ENCODE results near the gene IDUA.
"Not testable (repeated sequence)": the region's sequence is repeated elsewhere in the genome, so short reads cannot be mapped to it uniquely, and the experiment has no call there.

IDUA gene

GRCh38 chr4:986879-987623 lies at the start of gene IDUA:
TSS of gene IDUA (plus strand) at chr4:987044. CDS start at chr4:987085, 41 bp downstream.
- DNase-seq = no peak

DNA sequence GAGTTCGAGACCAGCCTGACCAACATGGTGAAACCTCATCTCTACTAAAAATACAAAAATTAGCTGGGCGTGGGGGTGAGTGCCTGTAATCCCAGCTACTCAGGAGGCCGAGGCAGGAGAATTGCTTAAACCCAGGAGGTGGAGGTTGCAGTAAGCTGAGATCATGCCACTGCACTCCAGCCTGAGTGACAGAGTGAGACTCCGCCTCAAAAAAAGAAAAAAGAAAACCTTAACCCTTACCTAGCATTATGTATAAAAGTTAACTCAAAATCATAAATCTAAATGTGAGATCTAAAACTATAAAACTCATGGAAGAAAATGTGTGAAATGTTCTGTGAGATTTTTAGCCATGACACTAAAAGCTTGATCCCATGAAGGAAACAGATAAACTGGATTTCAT lies 47.3 kb upstream of the IDUA start:
- not testable (repeated sequence) for DNase-seq

DNA sequence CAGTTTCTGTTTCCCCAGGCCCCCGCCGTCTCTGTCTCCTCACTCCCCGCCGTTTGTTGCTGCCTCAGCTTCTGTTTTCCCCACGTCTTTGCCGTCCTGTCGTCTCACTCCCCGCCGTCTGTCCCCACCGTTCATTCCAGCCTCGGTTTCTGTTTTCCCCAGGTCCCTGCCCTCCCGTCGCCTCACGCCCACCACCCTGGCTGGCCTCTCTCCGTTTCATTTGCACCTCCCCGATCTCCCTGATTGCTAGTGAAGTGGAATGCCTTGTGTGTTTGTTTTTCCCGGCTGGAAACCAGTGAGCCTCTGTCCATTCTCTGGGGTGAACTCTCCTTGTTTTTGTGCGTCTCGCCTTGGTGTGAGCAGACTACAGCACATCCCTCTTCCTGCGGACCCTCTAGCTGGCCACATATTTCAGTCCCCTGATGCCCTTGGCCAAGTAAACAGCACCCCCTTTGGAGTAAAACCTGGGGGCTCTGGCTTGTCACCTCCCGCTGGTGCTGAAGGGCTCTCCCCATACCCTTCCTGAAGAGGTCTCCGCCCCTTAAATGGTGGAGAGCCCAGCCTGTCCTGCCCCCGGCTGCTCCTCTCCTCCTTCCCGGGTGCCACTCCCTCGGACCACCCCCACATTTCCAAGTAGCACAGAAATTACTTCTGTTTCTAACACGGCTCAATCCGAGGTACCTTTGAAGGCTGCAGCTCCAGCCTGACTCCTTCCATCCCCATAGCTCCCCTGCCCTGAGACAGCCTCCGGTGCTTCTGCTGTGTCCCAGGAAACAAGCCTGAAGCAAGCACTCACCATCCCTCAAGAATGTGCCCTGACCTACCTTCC lies 41.4 kb upstream of the IDUA start:
- DNase-seq = no peak

DNA sequence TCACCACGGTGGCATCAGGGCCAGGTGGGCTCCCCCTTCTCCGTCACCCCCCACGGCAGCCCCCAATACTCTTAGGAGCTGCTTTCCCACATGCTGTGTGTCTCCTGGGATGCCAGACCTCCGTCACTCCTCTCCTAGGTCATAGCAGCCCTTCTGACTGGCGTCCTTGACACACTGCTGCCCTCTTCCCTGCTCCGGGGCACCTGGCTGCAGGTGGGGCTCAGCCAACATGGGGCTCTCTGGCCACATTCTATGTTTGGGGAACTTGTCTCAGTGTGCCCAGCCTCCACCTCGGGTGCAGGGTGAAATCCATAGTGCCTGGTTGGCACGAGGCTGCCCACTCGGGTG lies 40.8 kb upstream of the IDUA start:
- DNase-seq = no peak

GRCh38 chr4:946517-947471 lies 40.0 kb upstream of the IDUA start:
- DNase-seq = no peak

- no peak for DNase-seq
Observed at GRCh38 chr4:947491-947971, 39.3 kb upstream of the IDUA start.

GRCh38 chr4:948101-948935 lies 38.5 kb upstream of the IDUA start:
- DNase-seq = no peak

DNA sequence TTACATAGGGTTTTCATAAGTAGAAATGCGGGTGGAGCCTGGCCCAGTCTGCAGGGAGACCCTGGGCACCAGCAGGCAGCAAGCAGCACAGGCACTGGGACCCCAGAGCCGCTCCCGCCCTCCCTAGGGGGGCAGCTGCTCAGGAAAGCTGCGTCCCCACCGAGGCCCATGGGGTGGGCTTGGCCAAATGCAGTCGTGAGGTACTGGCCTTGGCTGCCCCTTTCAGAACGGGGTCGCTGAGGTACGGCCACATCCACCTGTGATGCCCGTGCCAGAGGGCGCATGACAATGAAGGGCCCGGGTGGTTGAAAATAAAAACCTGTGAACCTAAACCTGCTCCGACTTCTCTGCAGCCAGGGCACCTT lies 37.9 kb upstream of the IDUA start:
- no peak for DNase-seq

DNA sequence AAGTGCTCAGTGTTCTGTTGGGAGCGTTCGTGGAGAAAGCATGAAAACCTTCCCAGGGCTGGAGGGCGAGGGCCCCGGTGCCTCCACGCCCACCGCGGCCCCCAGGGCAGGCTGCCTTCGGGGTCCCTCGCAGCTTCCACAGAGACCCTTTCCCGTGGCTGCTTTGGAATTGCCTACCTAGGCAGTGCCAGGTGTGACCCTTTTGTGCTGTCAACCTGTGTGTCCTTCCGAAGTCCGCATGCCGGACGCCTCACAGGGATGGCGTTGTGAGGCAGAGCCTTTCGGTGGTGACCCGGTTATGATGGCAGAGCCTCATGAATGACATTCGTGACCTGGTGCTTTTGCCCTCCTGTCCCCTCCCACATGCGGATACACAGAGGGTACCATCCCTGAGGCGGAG lies 37.2 kb upstream of the IDUA start:
- DNase-seq = no peak

GRCh38 chr4:950136-951020 lies 36.5 kb upstream of the IDUA start:
- no peak for DNase-seq

- DNase-seq = no peak
Observed at GRCh38 chr4:951186-951585, 35.7 kb upstream of the IDUA start.

DNA sequence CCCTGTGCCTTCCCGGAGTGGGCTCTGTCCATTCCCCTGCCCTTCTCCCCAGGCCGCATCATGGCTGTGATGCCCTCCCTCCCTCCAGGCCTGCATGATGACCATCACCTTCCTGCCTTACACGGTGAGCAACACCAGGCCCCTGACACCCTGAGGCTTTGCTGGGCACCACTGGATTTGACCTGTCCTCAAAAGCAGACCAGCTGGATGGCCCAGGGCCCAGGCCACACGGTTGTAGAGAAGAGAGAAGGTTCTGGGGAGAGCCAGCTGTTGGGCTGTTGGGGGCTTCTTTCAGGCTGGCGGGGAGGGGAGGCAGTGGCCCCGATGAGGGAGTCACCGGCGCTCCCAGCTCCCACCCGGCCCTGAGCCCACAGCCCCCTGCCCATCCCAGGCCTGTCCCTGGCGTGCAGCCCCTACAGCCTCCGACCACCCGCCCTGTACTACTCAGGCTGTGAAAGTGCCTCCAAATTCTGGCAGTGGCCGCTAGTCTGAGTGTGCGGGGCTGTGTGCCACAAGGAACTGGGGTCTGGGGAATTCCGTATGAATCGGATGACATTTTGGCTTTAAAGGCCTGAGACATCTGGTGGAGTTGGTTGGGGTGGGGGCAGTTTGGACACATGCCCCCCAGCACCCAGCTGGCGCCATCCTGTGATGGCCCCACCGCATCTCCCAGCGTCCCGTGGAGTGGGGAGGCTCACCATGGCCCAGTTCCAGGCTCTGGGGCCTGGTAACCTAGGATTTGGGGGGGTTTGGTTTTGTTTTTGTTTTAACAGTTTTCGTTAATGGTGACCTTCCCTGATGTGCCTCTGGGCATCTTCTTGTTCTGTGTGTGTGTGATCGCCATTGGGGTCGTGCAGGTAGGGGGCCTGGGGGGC lies 35.0 kb upstream of the IDUA start:
- no peak for DNase-seq

DNA sequence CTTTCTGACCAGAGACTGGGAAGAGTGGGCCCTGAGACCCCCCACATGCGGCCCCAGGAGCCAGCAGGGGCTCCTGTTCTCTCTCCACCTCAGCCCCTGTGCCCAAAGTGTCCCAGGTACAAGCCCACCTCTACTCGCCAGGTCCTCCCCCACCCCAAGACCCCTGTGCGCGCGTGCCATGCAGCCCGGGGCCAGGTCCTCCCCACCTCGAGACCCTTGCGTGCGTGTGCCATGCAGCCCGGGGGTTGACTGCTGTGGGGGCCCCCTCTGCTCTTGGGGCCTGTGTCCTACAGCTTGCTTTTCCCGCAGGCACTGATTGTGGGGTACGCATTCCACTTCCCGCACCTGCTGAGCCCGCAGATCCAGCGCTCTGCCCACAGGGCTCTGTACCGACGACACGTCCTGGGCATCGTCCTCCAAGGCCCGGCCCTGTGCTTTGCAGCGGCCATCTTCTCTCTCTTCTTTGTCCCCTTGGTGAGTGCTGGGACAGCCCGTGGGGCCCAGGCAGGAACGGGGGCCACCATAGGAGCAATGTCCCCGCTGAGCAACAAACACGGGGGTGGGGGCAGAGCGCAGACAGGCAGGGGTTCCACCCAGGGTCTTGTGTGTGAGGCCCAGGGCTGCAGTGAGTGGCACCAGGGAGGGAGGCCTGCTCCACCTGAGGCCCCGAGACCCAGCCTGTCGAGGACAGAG lies 33.8 kb upstream of the IDUA start:
- DNase-seq = no peak

- DNase-seq = no peak
Observed at GRCh38 chr4:953574-953915, 33.3 kb upstream of the IDUA start.

DNA sequence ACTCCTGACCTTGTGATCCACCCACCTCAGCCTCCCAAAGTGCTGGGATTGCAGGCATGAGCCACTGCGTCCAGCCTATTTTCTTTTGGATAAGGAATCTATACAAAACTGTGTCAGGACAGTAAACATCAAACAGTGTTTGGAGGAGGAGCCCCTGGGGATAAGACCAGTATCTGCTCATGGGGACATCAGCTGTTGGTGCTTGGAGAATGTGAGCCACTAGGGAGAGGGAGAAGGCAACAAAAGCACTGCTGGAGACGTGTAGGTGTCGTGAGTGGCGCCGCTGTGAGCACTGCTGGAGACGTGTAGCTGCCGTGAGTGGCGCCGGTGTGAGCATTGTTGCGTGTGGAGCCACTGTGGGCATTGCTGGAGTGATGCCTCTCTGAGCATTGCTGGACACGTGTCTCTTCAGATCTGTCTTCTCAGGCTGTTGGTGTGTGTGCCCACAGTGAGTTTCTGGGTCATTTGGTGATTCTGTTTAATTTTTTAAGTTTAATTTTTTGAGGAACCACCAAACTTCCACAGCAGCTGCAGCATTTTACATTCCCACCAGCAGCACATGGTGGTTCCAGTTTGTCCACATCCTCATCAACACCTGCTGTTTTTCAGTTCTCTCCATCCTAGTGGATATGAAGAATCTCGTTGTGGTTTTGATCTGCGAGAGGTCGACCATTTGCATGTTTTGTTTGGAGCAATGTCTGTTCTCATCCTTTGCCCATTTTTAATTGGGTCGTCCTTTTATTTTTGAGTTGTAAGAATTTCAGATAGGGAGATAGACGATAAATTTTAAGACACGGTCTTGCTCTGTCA lies 32.4 kb upstream of the IDUA start:
- no peak for DNase-seq

GRCh38 chr4:955161-955921 lies 31.5 kb upstream of the IDUA start:
- no peak for DNase-seq

- DNase-seq = no peak
Observed at GRCh38 chr4:955931-956381, 30.9 kb upstream of the IDUA start.
